Stimulated activated naive CD8-positive, alpha-beta T cell treated with anti-CD3 and anti-CD28 coated beads, Interleukin-15, Interleukin-2, amounts not matched to agents 100 ng/mL and 50 ng/mL, for 24 hours (primary cell): ENCODE data around the gene RYR1.
A peak's percentile ranks its signal among the peaks of the same experiment; 100 is the strongest.
"Not testable (repeated sequence)": the region's sequence is repeated elsewhere in the genome, so short reads cannot be mapped to it uniquely, and the experiment has no call there.

ENCODE experiments used
- H3K27ac Mint-ChIP-seq: one replicate; pipeline ENCODE4 v1.8.0; 2021; ENCODE audit warnings: mild to moderate bottlenecking, mixed read lengths
- H3K27me3 Mint-ChIP-seq: one replicate; pipeline ENCODE4 v1.8.0; 2021; ENCODE audit warnings: mixed read lengths
- H3K36me3 Mint-ChIP-seq: one replicate; pipeline ENCODE4 v1.8.0; 2021; ENCODE audit warnings: low read depth, mixed read lengths
- H3K4me1 Mint-ChIP-seq: one replicate; pipeline ENCODE4 v1.8.0; 2021; ENCODE audit warnings: low read depth, mixed read lengths
- H3K4me3 Mint-ChIP-seq: one replicate; pipeline ENCODE4 v1.8.0; 2021; ENCODE audit warnings: mild to moderate bottlenecking, mixed read lengths
- H3K9me3 Mint-ChIP-seq: one replicate; pipeline ENCODE4 v1.8.0; 2021; ENCODE audit warnings: mixed read lengths

RYR1 gene

GRCh38 chr19:38561053-38561606 is 127.6 kb downstream of the RYR1 start:
- Mint-ChIP-seq H3K27ac (no peak overlapping the region), H3K27me3 (peaks cover 26% of the 10 kb centered on the region), H3K9me3 (no peaks in the 10 kb centered on the region), H3K36me3 (no peaks in the 10 kb centered on the region), H3K4me3 (no peak overlapping the region), H3K4me1 (peaks cover 28% of the 10 kb centered on the region)

GRCh38 chr19:38561658-38562057 is 128.2 kb downstream of the RYR1 start:
- Mint-ChIP-seq H3K27me3 (peaks cover 28% of the 10 kb centered on the region), H3K36me3 (no peaks in the 10 kb centered on the region), H3K27ac (no peak overlapping the region), H3K4me1 (peaks cover 28% of the 10 kb centered on the region), H3K9me3 (no peaks in the 10 kb centered on the region), H3K4me3 (no peak overlapping the region)

DNA sequence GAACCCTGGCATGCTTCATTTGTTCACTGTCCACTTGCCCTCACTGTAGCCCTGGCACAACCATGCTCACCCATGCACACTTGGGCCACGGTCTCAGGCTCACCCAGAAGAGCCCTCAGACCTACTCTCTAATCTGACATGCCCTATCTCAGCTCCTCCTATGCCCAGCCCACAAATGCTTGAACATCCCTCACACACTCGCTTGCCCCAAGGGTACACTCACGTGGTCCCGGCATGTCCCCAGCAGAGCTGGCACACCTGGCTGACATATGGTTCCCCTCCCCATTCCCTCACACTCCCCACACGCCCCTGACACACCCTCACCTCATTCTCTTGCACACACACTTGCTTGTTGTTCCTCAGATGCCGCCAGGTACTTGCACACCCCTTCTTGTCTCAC is 128.6 kb downstream of the RYR1 start:
- Mint-ChIP-seq H3K36me3 (no peaks in the 10 kb centered on the region), H3K4me3 (no peak overlapping the region), H3K9me3 (no peaks in the 10 kb centered on the region), H3K27ac (no peak overlapping the region), H3K4me1 (peaks cover 27% of the 10 kb centered on the region), H3K27me3 (peaks cover 31% of the 10 kb centered on the region)

DNA sequence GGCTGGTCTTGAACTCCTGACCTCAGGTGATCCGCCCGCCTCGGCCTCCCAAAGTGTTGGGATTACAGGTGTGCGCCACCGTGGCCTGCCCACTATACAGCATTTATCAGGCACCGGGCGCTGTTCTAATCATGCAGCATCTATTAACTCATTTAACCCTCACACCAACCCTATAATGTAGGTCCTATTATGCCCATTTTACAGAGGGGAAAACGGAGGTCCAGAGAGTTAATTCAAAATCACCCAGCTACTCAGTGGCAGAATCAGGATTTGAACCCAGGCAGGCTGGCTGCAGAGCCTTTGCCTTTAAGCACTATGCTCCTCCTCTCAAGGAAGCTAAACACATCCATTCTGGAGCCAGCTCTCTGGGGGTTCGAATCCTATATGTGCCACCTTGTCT is 130.0 kb downstream of the RYR1 start:
- no peak overlapping the region for H3K4me3 Mint-ChIP-seq
- H3K27me3 Mint-ChIP-seq: peaks cover 27% of the 10 kb centered on the region
- H3K36me3 Mint-ChIP-seq: no peaks in the 10 kb centered on the region
- peaks cover 23% of the 10 kb centered on the region for H3K4me1 Mint-ChIP-seq
- no peaks in the 10 kb centered on the region for H3K9me3 Mint-ChIP-seq
- no peak overlapping the region for H3K27ac Mint-ChIP-seq

- Mint-ChIP-seq H3K9me3 (no peaks in the 10 kb centered on the region), H3K27ac (no peak overlapping the region), H3K4me3 (peak overlapping the region; percentile 39), H3K4me1 (peaks cover 13% of the 10 kb centered on the region), H3K27me3 (peaks cover 27% of the 10 kb centered on the region), H3K36me3 (no peaks in the 10 kb centered on the region)
Measured at GRCh38 chr19:38564981-38565690, 131.6 kb downstream of the RYR1 start.

DNA sequence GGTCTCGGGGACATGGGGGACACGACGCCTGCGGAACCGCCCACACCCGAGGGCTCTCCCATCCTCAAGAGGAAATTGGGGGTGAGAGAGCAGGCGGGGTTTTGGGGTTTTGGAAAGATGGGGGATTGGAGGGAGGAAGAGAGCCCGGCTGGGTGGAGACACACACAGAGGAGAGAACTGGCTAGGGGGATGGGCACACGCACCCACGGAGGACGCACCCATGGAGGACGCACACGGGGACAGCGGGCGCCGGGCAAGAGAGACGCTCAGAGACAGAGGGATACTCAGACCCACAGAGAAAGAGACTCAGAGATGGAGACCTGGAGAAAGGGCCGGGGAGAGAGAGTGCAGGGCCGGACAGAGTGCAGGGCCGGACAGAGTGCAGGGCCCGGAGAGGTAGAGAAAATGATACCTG is 132.2 kb downstream of the RYR1 start:
- Mint-ChIP-seq H3K4me3 (peak overlapping the region; percentile 12), H3K4me1 (peaks cover 10% of the 10 kb centered on the region), H3K27me3 (peaks cover 27% of the 10 kb centered on the region), H3K9me3 (no peaks in the 10 kb centered on the region), H3K27ac (no peak overlapping the region), H3K36me3 (no peaks in the 10 kb centered on the region)

GRCh38 chr19:38569368-38569983 is 136.0 kb downstream of the RYR1 start:
- no peaks in the 10 kb centered on the region for H3K9me3 Mint-ChIP-seq
- no peak overlapping the region for H3K4me3 Mint-ChIP-seq
- no peak overlapping the region for H3K27ac Mint-ChIP-seq
- no peaks in the 10 kb centered on the region for H3K36me3 Mint-ChIP-seq
- H3K4me1 Mint-ChIP-seq: peaks cover 4% of the 10 kb centered on the region
- H3K27me3 Mint-ChIP-seq: peaks cover 14% of the 10 kb centered on the region

DNA sequence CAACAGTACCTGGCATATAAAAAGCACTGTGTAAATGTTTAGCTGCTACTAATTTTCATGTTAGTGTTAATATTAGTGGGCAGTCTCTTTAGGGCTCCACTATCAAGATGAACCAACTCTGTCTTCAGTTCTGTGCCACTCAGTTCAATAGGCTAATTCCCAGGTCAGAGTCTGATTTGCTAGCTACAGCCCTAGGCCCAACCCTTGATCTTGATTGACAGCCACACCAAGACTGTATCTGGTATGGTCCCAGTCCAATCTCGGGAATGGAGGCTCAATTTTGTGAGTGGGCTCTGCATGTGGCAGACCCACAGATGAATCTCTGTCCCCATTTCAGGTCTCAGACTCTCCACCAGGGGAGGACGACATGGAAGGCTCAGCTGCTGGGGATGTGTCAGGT is 138.2 kb downstream of the RYR1 start:
- no peaks in the 10 kb centered on the region for H3K9me3 Mint-ChIP-seq
- no peaks in the 10 kb centered on the region for H3K36me3 Mint-ChIP-seq
- H3K4me1 Mint-ChIP-seq: no peaks in the 10 kb centered on the region
- H3K27ac Mint-ChIP-seq: no peak overlapping the region
- H3K4me3 Mint-ChIP-seq: no peak overlapping the region
- peaks cover 3% of the 10 kb centered on the region for H3K27me3 Mint-ChIP-seq

DNA sequence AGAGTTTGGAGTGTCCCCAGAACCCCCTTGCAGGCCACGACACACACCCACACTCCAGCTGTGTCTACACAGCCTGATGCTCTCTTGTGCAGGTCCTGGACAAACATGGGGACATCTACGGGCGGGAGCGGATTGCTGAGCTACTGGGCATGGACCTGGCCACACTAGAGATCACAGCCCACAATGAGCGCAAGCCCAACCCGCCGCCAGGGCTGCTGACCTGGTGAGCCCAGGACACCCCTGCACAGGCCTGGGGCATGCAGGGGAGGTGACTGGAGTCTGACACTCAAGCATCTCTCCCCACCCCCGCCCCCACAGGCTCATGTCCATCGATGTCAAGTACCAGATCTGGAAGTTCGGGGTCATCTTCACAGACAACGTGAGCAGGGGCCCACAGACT is 144.3 kb downstream of the RYR1 start:
- no peak overlapping the region for H3K4me3 Mint-ChIP-seq
- H3K27ac Mint-ChIP-seq: no peak overlapping the region

DNA sequence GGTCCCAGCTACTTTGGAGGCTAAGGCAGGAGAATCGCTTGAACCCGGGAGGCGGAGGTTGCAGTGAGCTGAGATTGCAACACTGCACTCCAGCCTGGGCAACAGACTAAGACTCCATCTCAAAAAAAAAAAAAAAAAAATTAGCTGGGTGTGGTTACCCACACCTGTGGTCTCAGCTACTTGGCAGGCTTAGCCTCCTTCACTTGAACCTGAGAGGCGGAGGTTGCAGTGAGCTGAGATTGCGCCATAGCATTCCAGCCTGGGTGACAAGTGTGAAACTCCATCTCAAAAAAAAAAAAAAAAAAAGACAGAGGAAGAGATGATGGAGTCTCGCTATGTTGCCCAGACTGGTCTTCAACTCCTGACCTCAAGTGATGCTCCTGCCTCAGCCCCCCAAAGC is 145.8 kb downstream of the RYR1 start:
- not testable (repeated sequence) for H3K36me3 Mint-ChIP-seq, H3K4me1 Mint-ChIP-seq, H3K9me3 Mint-ChIP-seq, H3K4me3 Mint-ChIP-seq, H3K27me3 Mint-ChIP-seq, H3K27ac Mint-ChIP-seq

More for the DNA sequence above, 144.3 kb downstream of the RYR1 start:
- Mint-ChIP-seq H3K4me1 (no peaks in the 10 kb centered on the region), H3K27me3 (no peaks in the 10 kb centered on the region), H3K9me3 (no peaks in the 10 kb centered on the region), H3K36me3 (no peaks in the 10 kb centered on the region)

- no peak overlapping the region for H3K27ac Mint-ChIP-seq
Measured at GRCh38 chr19:38580080-38580479, 146.6 kb downstream of the RYR1 start.

DNA sequence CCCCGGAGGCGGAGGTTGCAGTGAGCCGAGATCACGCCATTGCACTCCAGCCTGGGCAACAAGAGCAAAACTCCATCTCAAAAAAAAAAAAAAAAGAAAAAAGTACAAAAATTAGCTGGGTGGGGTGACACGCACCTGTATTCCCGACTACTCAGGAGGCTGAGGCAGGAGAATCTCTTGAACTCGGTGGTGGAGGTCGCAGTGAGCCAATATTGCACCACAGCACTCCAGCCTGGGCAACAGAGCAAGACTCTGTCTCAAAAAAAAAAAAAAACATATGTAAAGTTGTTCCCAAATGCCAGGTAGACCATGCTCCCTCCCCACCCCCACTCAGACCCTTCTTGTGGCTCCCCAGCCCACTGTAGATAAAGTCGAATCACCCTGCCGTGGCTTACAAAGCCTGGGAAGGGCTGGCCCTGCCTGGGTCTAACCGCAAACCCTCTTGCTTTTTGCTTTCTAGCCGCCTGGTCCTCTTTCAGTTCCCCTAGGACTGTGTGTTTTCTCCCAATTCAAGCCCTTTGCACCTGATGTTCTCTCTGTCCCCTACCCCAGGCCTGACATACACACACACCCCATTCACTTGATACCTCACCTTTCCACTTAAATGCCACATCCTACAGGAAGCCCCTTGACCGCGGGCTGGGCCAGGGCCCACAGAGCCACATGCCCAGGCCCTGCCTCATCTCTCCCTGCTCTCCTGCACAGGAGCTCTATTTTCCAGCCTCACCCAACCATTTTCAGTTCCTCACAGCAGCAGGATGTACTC is 149.9 kb downstream of the RYR1 start:
- H3K36me3 Mint-ChIP-seq: peaks cover 9% of the 10 kb centered on the region
- H3K27ac Mint-ChIP-seq: no peak overlapping the region
- no peaks in the 10 kb centered on the region for H3K27me3 Mint-ChIP-seq
- H3K4me3 Mint-ChIP-seq: no peak overlapping the region
- H3K9me3 Mint-ChIP-seq: no peaks in the 10 kb centered on the region
- H3K4me1 Mint-ChIP-seq: peaks cover 6% of the 10 kb centered on the region

More at GRCh38 chr19:38580080-38580479, 146.6 kb downstream of the RYR1 start:
- Mint-ChIP-seq H3K27me3 (no peaks in the 10 kb centered on the region), H3K4me1 (peaks cover 6% of the 10 kb centered on the region), H3K4me3 (no peak overlapping the region), H3K36me3 (no peaks in the 10 kb centered on the region), H3K9me3 (no peaks in the 10 kb centered on the region)

GRCh38 chr19:38583985-38584305 is 150.5 kb downstream of the RYR1 start:
- H3K4me3 Mint-ChIP-seq: no peak overlapping the region
- no peaks in the 10 kb centered on the region for H3K9me3 Mint-ChIP-seq
- H3K27ac Mint-ChIP-seq: no peak overlapping the region
- peaks cover 9% of the 10 kb centered on the region for H3K36me3 Mint-ChIP-seq
- H3K27me3 Mint-ChIP-seq: no peaks in the 10 kb centered on the region
- H3K4me1 Mint-ChIP-seq: peaks cover 6% of the 10 kb centered on the region

GRCh38 chr19:38587562-38587961 is 154.1 kb downstream of the RYR1 start:
- Mint-ChIP-seq H3K4me1 (peaks cover 6% of the 10 kb centered on the region), H3K4me3 (no peak overlapping the region), H3K9me3 (no peaks in the 10 kb centered on the region), H3K36me3 (peaks cover 19% of the 10 kb centered on the region), H3K27me3 (no peaks in the 10 kb centered on the region), H3K27ac (no peak overlapping the region)

GRCh38 chr19:38588041-38588440 is 154.6 kb downstream of the RYR1 start:
- H3K27me3 Mint-ChIP-seq: no peaks in the 10 kb centered on the region
- H3K4me1 Mint-ChIP-seq: peaks cover 6% of the 10 kb centered on the region
- no peak overlapping the region for H3K27ac Mint-ChIP-seq
- no peaks in the 10 kb centered on the region for H3K9me3 Mint-ChIP-seq
- H3K36me3 Mint-ChIP-seq: peaks cover 19% of the 10 kb centered on the region
- no peak overlapping the region for H3K4me3 Mint-ChIP-seq
